ENCODE data around the gene FMNL1.

Gene FMNL1

GRCh38 chr17:45221081-45222013 is at the start of gene FMNL1:
Gene FMNL1 (plus strand): TSS chr17:45221885. CDS start chr17:45222125, 240 bp downstream.
- no peaks in the 10 kb centered on the region for H3K9me3 Mint-ChIP-seq
- peak; percentile 73 to 82 for DNase-seq (ENCODE audit: low spot score in 2 of 2)
- H3K27ac Mint-ChIP-seq = peak within 1 kb of the TSS; percentile 98
- peaks cover 54% of the 10 kb centered on the region for H3K4me1 Mint-ChIP-seq
- no peaks in the 10 kb centered on the region for H3K27me3 Mint-ChIP-seq
- peaks cover 7% of the 10 kb centered on the region for H3K36me3 Mint-ChIP-seq
- H3K4me3 Mint-ChIP-seq = peak within 1 kb of the TSS; percentile 92
- ATAC-seq (ENCODE audit: low read depth) = peak; percentile 52

GRCh38 chr17:45172232-45172540 is 49.5 kb upstream of the FMNL1 start:
- Mint-ChIP-seq H3K4me3 (peak overlapping the region; percentile 59), H3K4me1 (peaks cover 5% of the 10 kb centered on the region), H3K36me3 (no peaks in the 10 kb centered on the region), H3K9me3 (no peaks in the 10 kb centered on the region), H3K27ac (peak overlapping the region; percentile 60), H3K27me3 (no peaks in the 10 kb centered on the region)
- DNase-seq (ENCODE audit: low spot score in 2 of 2) (no peak), ATAC-seq (ENCODE audit: low read depth) (no peak)

GRCh38 chr17:45172541-45173286 is 49.0 kb upstream of the FMNL1 start:
- H3K4me1 Mint-ChIP-seq = peaks cover 5% of the 10 kb centered on the region
- DNase-seq (ENCODE audit: low spot score in 2 of 2) (peak in 1 of 2 donors; percentile 34), ATAC-seq (ENCODE audit: low read depth) (peak; percentile 77)
- no peaks in the 10 kb centered on the region for H3K36me3 Mint-ChIP-seq
- no peaks in the 10 kb centered on the region for H3K9me3 Mint-ChIP-seq
- peak overlapping the region; percentile 84 for H3K27ac Mint-ChIP-seq
- H3K27me3 Mint-ChIP-seq = no peaks in the 10 kb centered on the region
- H3K4me3 Mint-ChIP-seq = peak overlapping the region; percentile 59

GRCh38 chr17:45175759-45176115 is 45.9 kb upstream of the FMNL1 start:
- DNase-seq (ENCODE audit: low spot score in 2 of 2) (no peak), ATAC-seq (ENCODE audit: low read depth) (no peak)
- peaks cover 5% of the 10 kb centered on the region for H3K4me1 Mint-ChIP-seq
- no peak overlapping the region for H3K4me3 Mint-ChIP-seq
- no peaks in the 10 kb centered on the region for H3K36me3 Mint-ChIP-seq
- no peaks in the 10 kb centered on the region for H3K9me3 Mint-ChIP-seq
- H3K27ac Mint-ChIP-seq = no peak overlapping the region
- no peaks in the 10 kb centered on the region for H3K27me3 Mint-ChIP-seq

- Mint-ChIP-seq H3K4me3 (no peak overlapping the region), H3K36me3 (no peaks in the 10 kb centered on the region), H3K9me3 (no peaks in the 10 kb centered on the region), H3K4me1 (peaks cover 5% of the 10 kb centered on the region), H3K27ac (no peak overlapping the region), H3K27me3 (no peaks in the 10 kb centered on the region)
- no peak for DNase-seq (ENCODE audit: low spot score in 2 of 2)
- no peak for ATAC-seq (ENCODE audit: low read depth)
Measured at GRCh38 chr17:45177563-45177962, 44.1 kb upstream of the FMNL1 start.

- H3K4me1 Mint-ChIP-seq = no peaks in the 10 kb centered on the region
- no peak for DNase-seq (ENCODE audit: low spot score in 2 of 2)
- no peaks in the 10 kb centered on the region for H3K9me3 Mint-ChIP-seq
- peaks cover 5% of the 10 kb centered on the region for H3K27me3 Mint-ChIP-seq
- H3K36me3 Mint-ChIP-seq = no peaks in the 10 kb centered on the region
- H3K27ac Mint-ChIP-seq = no peak overlapping the region
- H3K4me3 Mint-ChIP-seq = no peak overlapping the region
- ATAC-seq (ENCODE audit: low read depth) = no peak
Measured at GRCh38 chr17:45184144-45184543, 37.5 kb upstream of the FMNL1 start.

- Mint-ChIP-seq H3K9me3 (no peaks in the 10 kb centered on the region), H3K27ac (no peak overlapping the region), H3K27me3 (peaks cover 5% of the 10 kb centered on the region), H3K4me1 (no peaks in the 10 kb centered on the region), H3K4me3 (no peak overlapping the region), H3K36me3 (no peaks in the 10 kb centered on the region)
- no peak for ATAC-seq (ENCODE audit: low read depth)
- no peak for DNase-seq (ENCODE audit: low spot score in 2 of 2)
Measured at GRCh38 chr17:45186801-45187354, 34.8 kb upstream of the FMNL1 start.

GRCh38 chr17:45189009-45189408 is 32.7 kb upstream of the FMNL1 start:
- no peak overlapping the region for H3K27ac Mint-ChIP-seq
- DNase-seq (ENCODE audit: low spot score in 2 of 2) (no peak), ATAC-seq (ENCODE audit: low read depth) (no peak)
- H3K9me3 Mint-ChIP-seq = no peaks in the 10 kb centered on the region
- no peaks in the 10 kb centered on the region for H3K36me3 Mint-ChIP-seq
- peaks cover 2% of the 10 kb centered on the region for H3K27me3 Mint-ChIP-seq
- H3K4me1 Mint-ChIP-seq = no peaks in the 10 kb centered on the region
- H3K4me3 Mint-ChIP-seq = no peak overlapping the region

GRCh38 chr17:45190503-45191255 is 31.0 kb upstream of the FMNL1 start:
- no peak overlapping the region for H3K4me3 Mint-ChIP-seq
- H3K27me3 Mint-ChIP-seq = peaks cover 2% of the 10 kb centered on the region
- ATAC-seq (ENCODE audit: low read depth) (no peak), DNase-seq (ENCODE audit: low spot score in 2 of 2) (no peak)
- H3K27ac Mint-ChIP-seq = no peak overlapping the region
- H3K9me3 Mint-ChIP-seq = no peaks in the 10 kb centered on the region
- H3K4me1 Mint-ChIP-seq = no peaks in the 10 kb centered on the region
- H3K36me3 Mint-ChIP-seq = no peaks in the 10 kb centered on the region

GRCh38 chr17:45195424-45195823 is 26.3 kb upstream of the FMNL1 start:
- no peak for ATAC-seq (ENCODE audit: low read depth)
- no peak overlapping the region for H3K4me3 Mint-ChIP-seq

GRCh38 chr17:45197108-45197507 is 24.6 kb upstream of the FMNL1 start:
- Mint-ChIP-seq H3K27ac (no peak overlapping the region), H3K4me3 (no peak overlapping the region), H3K9me3 (no peaks in the 10 kb centered on the region), H3K36me3 (no peaks in the 10 kb centered on the region), H3K27me3 (no peaks in the 10 kb centered on the region), H3K4me1 (no peaks in the 10 kb centered on the region)
- ATAC-seq (ENCODE audit: low read depth) = no peak
- no peak for DNase-seq (ENCODE audit: low spot score in 2 of 2)

More at GRCh38 chr17:45195424-45195823, 26.3 kb upstream of the FMNL1 start:
- H3K27me3 Mint-ChIP-seq = no peaks in the 10 kb centered on the region
- H3K9me3 Mint-ChIP-seq = no peaks in the 10 kb centered on the region
- no peaks in the 10 kb centered on the region for H3K36me3 Mint-ChIP-seq
- H3K4me1 Mint-ChIP-seq = no peaks in the 10 kb centered on the region
- H3K27ac Mint-ChIP-seq = no peak overlapping the region
- DNase-seq (ENCODE audit: low spot score in 2 of 2) = no peak

- no peak overlapping the region for H3K27ac Mint-ChIP-seq
- no peaks in the 10 kb centered on the region for H3K27me3 Mint-ChIP-seq
- DNase-seq (ENCODE audit: low spot score in 2 of 2) (peak; percentile 90 to 96), ATAC-seq (ENCODE audit: low read depth) (peak; percentile 99)
- no peaks in the 10 kb centered on the region for H3K9me3 Mint-ChIP-seq
- H3K36me3 Mint-ChIP-seq = no peaks in the 10 kb centered on the region
- H3K4me1 Mint-ChIP-seq = no peaks in the 10 kb centered on the region
- H3K4me3 Mint-ChIP-seq = no peak overlapping the region
Measured at GRCh38 chr17:45197555-45198334, 23.9 kb upstream of the FMNL1 start.

GRCh38 chr17:45200701-45201100 is 21.0 kb upstream of the FMNL1 start:
- no peaks in the 10 kb centered on the region for H3K9me3 Mint-ChIP-seq
- no peak overlapping the region for H3K4me3 Mint-ChIP-seq
- no peak for DNase-seq (ENCODE audit: low spot score in 2 of 2)
- no peaks in the 10 kb centered on the region for H3K36me3 Mint-ChIP-seq
- H3K27me3 Mint-ChIP-seq = no peaks in the 10 kb centered on the region
- peaks cover 3% of the 10 kb centered on the region for H3K4me1 Mint-ChIP-seq
- H3K27ac Mint-ChIP-seq = no peak overlapping the region
- ATAC-seq (ENCODE audit: low read depth) = no peak

Data from memory B cell (primary cell).